Measurements from ENCODE around the gene OR5B21. TPM values are rescaled to one million over a fixed set of nuclear protein-coding genes. Genes with fewer than 3 reads are reported as not detected.

The OR5B21 gene
- total RNA-seq: not detected

DNA sequence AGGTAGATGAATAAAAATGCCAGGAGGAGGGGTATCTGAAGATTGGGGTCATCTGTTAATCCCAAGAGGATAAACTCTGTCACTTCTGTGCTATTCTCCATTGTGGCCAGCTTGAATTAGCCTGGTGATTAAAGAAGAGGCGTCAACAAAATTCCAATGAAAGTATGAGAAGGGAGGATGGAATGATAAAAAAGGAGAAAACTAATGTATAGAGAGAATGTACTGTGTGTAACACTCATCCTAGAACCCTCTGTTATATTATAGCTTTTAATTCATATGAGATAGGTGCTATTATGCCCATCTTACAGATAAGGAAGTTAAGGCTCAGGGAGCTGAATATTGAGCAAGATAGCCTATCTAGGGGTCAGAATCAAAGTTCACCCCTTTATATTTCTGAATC lies at the start of gene OR5B21:
TSS of gene OR5B21 (minus strand) at position 101 of the 400 bp plus-strand sequence. CDS start at position 101, 0 bp downstream.
- Histone ChIP-seq H3K36me3 (no peaks in the 10 kb centered on the region), H3K4me3 (no peak within 1 kb of the TSS), H3K27ac (no peak within 1 kb of the TSS), H3K4me1 (no peaks in the 10 kb centered on the region), H3K9me3 (no peaks in the 10 kb centered on the region), H3K27me3 (no peaks in the 10 kb centered on the region)
- WGBS, 2 donors (ENCODE audit: low coverage in 1 of 2): 100% methylated on average over 1 of the region's 1 CpG; no CpG with 5 or more reads in 1 of the 2 donors
- ATAC-seq: no peak
- TF ChIP-seq POLR2A (IDR thresholded peaks at IDR 0.05) (no peak), EP300 (IDR thresholded peaks at IDR 0.05) (no peak), POLR2AphosphoS5 (IDR thresholded peaks at IDR 0.05) (no peak)
- TF ChIP-seq, protein P1, sequence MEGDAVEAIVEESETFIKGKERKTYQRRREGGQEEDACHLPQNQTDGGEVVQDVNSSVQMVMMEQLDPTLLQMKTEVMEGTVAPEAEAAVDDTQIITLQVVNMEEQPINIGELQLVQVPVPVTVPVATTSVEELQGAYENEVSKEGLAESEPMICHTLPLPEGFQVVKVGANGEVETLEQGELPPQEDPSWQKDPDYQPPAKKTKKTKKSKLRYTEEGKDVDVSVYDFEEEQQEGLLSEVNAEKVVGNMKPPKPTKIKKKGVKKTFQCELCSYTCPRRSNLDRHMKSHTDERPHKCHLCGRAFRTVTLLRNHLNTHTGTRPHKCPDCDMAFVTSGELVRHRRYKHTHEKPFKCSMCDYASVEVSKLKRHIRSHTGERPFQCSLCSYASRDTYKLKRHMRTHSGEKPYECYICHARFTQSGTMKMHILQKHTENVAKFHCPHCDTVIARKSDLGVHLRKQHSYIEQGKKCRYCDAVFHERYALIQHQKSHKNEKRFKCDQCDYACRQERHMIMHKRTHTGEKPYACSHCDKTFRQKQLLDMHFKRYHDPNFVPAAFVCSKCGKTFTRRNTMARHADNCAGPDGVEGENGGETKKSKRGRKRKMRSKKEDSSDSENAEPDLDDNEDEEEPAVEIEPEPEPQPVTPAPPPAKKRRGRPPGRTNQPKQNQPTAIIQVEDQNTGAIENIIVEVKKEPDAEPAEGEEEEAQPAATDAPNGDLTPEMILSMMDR (IDR thresholded peaks at IDR 0.05): no peak

- Histone ChIP-seq H3K27ac (no peak overlapping the region), H3K27me3 (no peaks in the 10 kb centered on the region), H3K9me3 (no peaks in the 10 kb centered on the region), H3K4me3 (no peak overlapping the region), H3K36me3 (peaks cover 6 to 100% of the 10 kb centered on the region in 2 donors), H3K4me1 (no peaks in the 10 kb centered on the region)
- no peak for TF ChIP-seq POLR2A (IDR thresholded peaks at IDR 0.05)
- TF ChIP-seq, protein P1 (IDR thresholded peaks at IDR 0.05): no peak
- TF ChIP-seq POLR2AphosphoS5 (IDR thresholded peaks at IDR 0.05): no peak
- TF ChIP-seq EP300 (IDR thresholded peaks at IDR 0.05): no peak
- WGBS, 2 donors (ENCODE audit: low coverage in 1 of 2): 91 to 96% methylated on average over 5 of the region's 7 CpGs
- no peak for ATAC-seq
Observed at GRCh38 chr11:58549644-58550043, 41.7 kb upstream of the OR5B21 start.

- Histone ChIP-seq H3K27me3 (no peaks in the 10 kb centered on the region), H3K27ac (no peak overlapping the region), H3K4me3 (no peak overlapping the region), H3K9me3 (no peaks in the 10 kb centered on the region), H3K4me1 (no peaks in the 10 kb centered on the region), H3K36me3 (peaks cover 5 to 90% of the 10 kb centered on the region in 2 donors)
- TF ChIP-seq EP300 (IDR thresholded peaks at IDR 0.05) (no peak), POLR2AphosphoS5 (IDR thresholded peaks at IDR 0.05) (no peak), POLR2A (IDR thresholded peaks at IDR 0.05) (no peak)
- TF ChIP-seq, protein P1 (IDR thresholded peaks at IDR 0.05): no peak
- ATAC-seq: no peak
- WGBS, 2 donors (ENCODE audit: low coverage in 1 of 2): 50 to 86% methylated on average over 1 of the region's 1 CpG
Observed at GRCh38 chr11:58546841-58547240, 38.9 kb upstream of the OR5B21 start.

- no peaks in the 10 kb centered on the region for H3K27me3 ChIP-seq
- no peak for ATAC-seq
- no peaks in the 10 kb centered on the region for H3K4me1 ChIP-seq
- no peak overlapping the region for H3K4me3 ChIP-seq
- 100% methylated on average over 7 of the region's 25 CpGs; no CpG with 5 or more reads in 1 of the 2 donors for WGBS, 2 donors (ENCODE audit: low coverage in 1 of 2)
- H3K36me3 ChIP-seq: peaks cover 0 to 65% of the 10 kb centered on the region in 2 donors
- TF ChIP-seq, protein P1 (IDR thresholded peaks at IDR 0.05): no peak
- no peak for TF ChIP-seq POLR2AphosphoS5 (IDR thresholded peaks at IDR 0.05)
- TF ChIP-seq POLR2A (IDR thresholded peaks at IDR 0.05): no peak
- TF ChIP-seq EP300 (IDR thresholded peaks at IDR 0.05): no peak
- H3K9me3 ChIP-seq: no peaks in the 10 kb centered on the region
- no peak overlapping the region for H3K27ac ChIP-seq
Observed at GRCh38 chr11:58531865-58532341, 24.0 kb upstream of the OR5B21 start.

DNA sequence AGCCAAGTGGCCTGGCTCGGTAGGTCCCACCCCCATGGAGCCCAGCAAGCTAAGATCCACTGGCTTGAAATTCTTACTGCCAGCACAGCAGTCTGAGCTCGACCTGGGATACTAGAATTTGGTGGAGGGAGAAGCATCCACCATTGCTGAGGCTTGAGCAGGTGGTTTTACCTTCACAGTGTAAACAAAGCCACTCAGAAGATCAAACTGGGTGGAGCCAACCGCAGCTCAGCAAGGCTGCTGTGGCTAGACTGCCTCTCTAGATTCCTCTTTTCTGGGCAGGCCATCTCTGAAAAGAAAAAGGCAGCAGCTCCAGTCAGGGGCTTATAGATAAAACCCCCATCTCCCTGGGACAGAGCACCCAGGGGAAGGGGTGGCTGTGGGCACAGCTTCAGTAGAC lies 22.3 kb upstream of the OR5B21 start:
- no peak overlapping the region for H3K4me3 ChIP-seq
- TF ChIP-seq EP300 (IDR thresholded peaks at IDR 0.05): no peak
- TF ChIP-seq, protein P1 (IDR thresholded peaks at IDR 0.05): no peak
- no peak for TF ChIP-seq POLR2A (IDR thresholded peaks at IDR 0.05)
- TF ChIP-seq POLR2AphosphoS5 (IDR thresholded peaks at IDR 0.05): no peak
- 90% methylated on average over 2 of the region's 3 CpGs; no CpG with 5 or more reads in 1 of the 2 donors for WGBS, 2 donors (ENCODE audit: low coverage in 1 of 2)
- peaks cover 0 to 67% of the 10 kb centered on the region in 2 donors for H3K36me3 ChIP-seq
- no peaks in the 10 kb centered on the region for H3K27me3 ChIP-seq
- H3K4me1 ChIP-seq: peaks cover 0 to 4% (median 0%) of the 10 kb centered on the region in 3 donors
- no peaks in the 10 kb centered on the region for H3K9me3 ChIP-seq
- no peak overlapping the region for H3K27ac ChIP-seq
- ATAC-seq: no peak
